NCI-H1105 treated with DMSO at 0.1 percent for 48 hours (cell line): Measurements from ENCODE around the gene TREX2.

Source experiments
- DNase-seq: peaks from one replicate; lab custom pipeline; 2025; lab: John Stamatoyannopoulos, UW

Gene TREX2

GRCh38 chrX:153475751-153476281 lies 30.0 kb upstream of the TREX2 start:
- no peak for DNase-seq

- no peak for DNase-seq
Observed at GRCh38 chrX:153475271-153475670, 29.4 kb upstream of the TREX2 start.

GRCh38 chrX:153474718-153475117 lies 28.9 kb upstream of the TREX2 start:
- no peak for DNase-seq

GRCh38 chrX:153474266-153474665 lies 28.4 kb upstream of the TREX2 start:
- DNase-seq: no peak

GRCh38 chrX:153473126-153473525 lies 27.3 kb upstream of the TREX2 start:
- DNase-seq: no peak

GRCh38 chrX:153471663-153472280 lies 25.9 kb upstream of the TREX2 start:
- no peak for DNase-seq

- DNase-seq: peak; percentile 96
Observed at GRCh38 chrX:153470411-153471363, 24.8 kb upstream of the TREX2 start, which contains the start of gene HAUS7. Gene HAUS7 (minus strand): TSS chrX:153470576. CDS start chrX:153470557, 19 bp downstream.

- peak; percentile 42 for DNase-seq
Observed at GRCh38 chrX:153469811-153470410, 24.1 kb upstream of the TREX2 start.

- DNase-seq: no peak
Observed at GRCh38 chrX:153468008-153468580, 22.2 kb upstream of the TREX2 start.

- no peak for DNase-seq
Observed at GRCh38 chrX:153465691-153466380, 20.0 kb upstream of the TREX2 start.

GRCh38 chrX:153464116-153464515 lies 18.3 kb upstream of the TREX2 start:
- no peak for DNase-seq

GRCh38 chrX:153463556-153463955 lies 17.7 kb upstream of the TREX2 start:
- no peak for DNase-seq

- no peak for DNase-seq
Observed at GRCh38 chrX:153463031-153463430, 17.2 kb upstream of the TREX2 start.

- DNase-seq: no peak
Observed at GRCh38 chrX:153462291-153462690, 16.4 kb upstream of the TREX2 start.

GRCh38 chrX:153460826-153461225 lies 15.0 kb upstream of the TREX2 start:
- peak; percentile 22 for DNase-seq

- no peak for DNase-seq
Observed at GRCh38 chrX:153459986-153460385, 14.1 kb upstream of the TREX2 start.

- no peak for DNase-seq
Observed at GRCh38 chrX:153458476-153458875, 12.6 kb upstream of the TREX2 start.

- no peak for DNase-seq
Observed at GRCh38 chrX:153457827-153458466, 12.1 kb upstream of the TREX2 start.

- DNase-seq: no peak
Observed at GRCh38 chrX:153457136-153457825, 11.4 kb upstream of the TREX2 start.

- no peak for DNase-seq
Observed at GRCh38 chrX:153456704-153457103, 10.8 kb upstream of the TREX2 start.
